GM12865 (cell line): Measurements from ENCODE around the gene GINS3.
A peak's percentile ranks its signal among the peaks of the same experiment; 100 is the strongest.

ENCODE experiments used
- DNase-seq: peaks from one replicate; pipeline ENCODE4 v3.0.0; 2010; ENCODE audit warnings: low read depth
- H3K4me3 ChIP-seq: 2 replicates; pipeline ENCODE4 v1.5.1; 2011; ENCODE audit warnings: mild to moderate bottlenecking, low read depth, low read length, control low read depth
- TF ChIP-seq, protein P1 (sequence below): IDR thresholded peaks from 2 replicates; pipeline ENCODE4 v1.5.1; 2011; ENCODE audit warnings: low read length, control low read depth, low read depth, inconsistent platforms; ENCODE audit not compliant: insufficient read depth; ENCODE audit errors: missing control alignments

GINS3 gene

DNA sequence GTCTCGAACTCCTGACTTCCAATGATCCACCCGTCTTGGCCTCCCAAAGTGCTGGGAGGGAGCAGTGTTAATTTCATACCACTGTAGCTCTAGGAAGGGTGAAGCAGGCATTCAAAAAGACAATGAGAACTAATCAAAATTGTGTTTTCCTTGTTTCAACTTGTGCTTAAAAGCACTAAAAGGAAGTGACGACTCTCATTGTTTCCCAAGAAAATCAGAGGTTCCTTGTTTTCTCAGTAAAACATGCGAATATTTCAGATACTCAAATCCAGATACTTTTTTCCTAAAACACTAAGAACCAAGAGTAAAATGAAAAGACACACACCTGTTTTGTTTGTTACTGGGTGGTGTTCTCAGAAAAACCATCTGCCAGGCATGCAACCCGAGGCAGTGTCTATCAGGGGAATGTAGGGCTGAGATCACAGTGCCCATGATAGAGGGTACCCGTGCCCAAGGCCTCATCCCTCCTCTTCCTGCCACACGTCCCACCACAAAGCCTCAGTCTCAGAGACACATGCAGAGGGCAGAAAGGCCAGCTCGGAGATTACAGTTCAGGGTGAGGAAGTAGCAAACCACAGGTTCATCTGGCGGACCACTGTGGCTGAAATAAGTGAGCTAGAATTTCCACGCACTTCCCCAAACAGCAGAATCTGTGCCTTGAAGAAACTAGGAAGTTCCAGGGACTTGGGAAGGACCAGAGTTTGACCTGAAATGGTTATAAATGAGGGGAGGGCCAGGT, 33.7 kb downstream of the GINS3 start:
- TF ChIP-seq, protein P1, sequence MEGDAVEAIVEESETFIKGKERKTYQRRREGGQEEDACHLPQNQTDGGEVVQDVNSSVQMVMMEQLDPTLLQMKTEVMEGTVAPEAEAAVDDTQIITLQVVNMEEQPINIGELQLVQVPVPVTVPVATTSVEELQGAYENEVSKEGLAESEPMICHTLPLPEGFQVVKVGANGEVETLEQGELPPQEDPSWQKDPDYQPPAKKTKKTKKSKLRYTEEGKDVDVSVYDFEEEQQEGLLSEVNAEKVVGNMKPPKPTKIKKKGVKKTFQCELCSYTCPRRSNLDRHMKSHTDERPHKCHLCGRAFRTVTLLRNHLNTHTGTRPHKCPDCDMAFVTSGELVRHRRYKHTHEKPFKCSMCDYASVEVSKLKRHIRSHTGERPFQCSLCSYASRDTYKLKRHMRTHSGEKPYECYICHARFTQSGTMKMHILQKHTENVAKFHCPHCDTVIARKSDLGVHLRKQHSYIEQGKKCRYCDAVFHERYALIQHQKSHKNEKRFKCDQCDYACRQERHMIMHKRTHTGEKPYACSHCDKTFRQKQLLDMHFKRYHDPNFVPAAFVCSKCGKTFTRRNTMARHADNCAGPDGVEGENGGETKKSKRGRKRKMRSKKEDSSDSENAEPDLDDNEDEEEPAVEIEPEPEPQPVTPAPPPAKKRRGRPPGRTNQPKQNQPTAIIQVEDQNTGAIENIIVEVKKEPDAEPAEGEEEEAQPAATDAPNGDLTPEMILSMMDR: no peak
- H3K4me3 ChIP-seq: no peak overlapping the region
- peak; percentile 56 for DNase-seq

GRCh38 chr16:58426966-58427365, 34.7 kb downstream of the GINS3 start:
- DNase-seq: no peak
- TF ChIP-seq, protein P1: no peak
- H3K4me3 ChIP-seq: no peak overlapping the region

- DNase-seq: no peak
- H3K4me3 ChIP-seq: no peak overlapping the region
- TF ChIP-seq, protein P1: no peak
These were observed 36.6 kb downstream of the GINS3 start for GRCh38 chr16:58428621-58429542.

GRCh38 chr16:58430718-58431117, 38.4 kb downstream of the GINS3 start:
- TF ChIP-seq, protein P1: no peak
- DNase-seq: no peak
- no peak overlapping the region for H3K4me3 ChIP-seq

- DNase-seq: no peak
- no peak overlapping the region for H3K4me3 ChIP-seq
- TF ChIP-seq, protein P1: no peak
These were observed 41.3 kb downstream of the GINS3 start for GRCh38 chr16:58433569-58433951.

DNA sequence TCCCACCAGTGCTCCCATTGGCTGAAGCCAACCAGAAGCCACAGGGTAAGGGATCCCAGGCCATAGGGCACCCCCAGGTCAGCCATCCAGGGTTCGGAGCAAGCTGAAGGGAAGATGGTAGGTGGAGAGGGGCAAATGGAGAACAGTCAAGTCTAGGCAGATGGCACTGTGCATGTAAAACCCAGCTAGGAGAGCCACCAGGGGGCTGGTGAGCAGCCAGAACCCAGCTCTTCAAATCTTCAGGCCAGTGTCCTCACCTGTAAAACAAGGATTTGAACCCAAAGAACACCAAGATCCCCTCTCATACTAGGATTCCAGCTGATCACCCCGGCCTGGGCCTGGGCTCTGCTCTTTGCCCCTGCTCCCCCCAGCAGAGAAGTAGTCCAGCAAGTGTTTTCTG, 43.5 kb downstream of the GINS3 start:
- no peak for DNase-seq
- no peak overlapping the region for H3K4me3 ChIP-seq
- TF ChIP-seq, protein P1: no peak
